GM03348 (cell line): ENCODE measurements around the gene RPL11.
"Not testable (repeated sequence)": the region's sequence is repeated elsewhere in the genome, so short reads cannot be mapped to it uniquely, and the experiment has no call there.

Source experiments
- DNase-seq: peaks from one replicate; pipeline ENCODE4 v3.0.0; 2012; ENCODE audit warnings: low spot score

The RPL11 gene

GRCh38 chr1:23732363-23733224 lies 41.0 kb downstream of the RPL11 start:
- DNase-seq: peak; percentile 59

- not testable (repeated sequence) for DNase-seq
These were observed 41.7 kb downstream of the RPL11 start for GRCh38 chr1:23733281-23733680.

DNA sequence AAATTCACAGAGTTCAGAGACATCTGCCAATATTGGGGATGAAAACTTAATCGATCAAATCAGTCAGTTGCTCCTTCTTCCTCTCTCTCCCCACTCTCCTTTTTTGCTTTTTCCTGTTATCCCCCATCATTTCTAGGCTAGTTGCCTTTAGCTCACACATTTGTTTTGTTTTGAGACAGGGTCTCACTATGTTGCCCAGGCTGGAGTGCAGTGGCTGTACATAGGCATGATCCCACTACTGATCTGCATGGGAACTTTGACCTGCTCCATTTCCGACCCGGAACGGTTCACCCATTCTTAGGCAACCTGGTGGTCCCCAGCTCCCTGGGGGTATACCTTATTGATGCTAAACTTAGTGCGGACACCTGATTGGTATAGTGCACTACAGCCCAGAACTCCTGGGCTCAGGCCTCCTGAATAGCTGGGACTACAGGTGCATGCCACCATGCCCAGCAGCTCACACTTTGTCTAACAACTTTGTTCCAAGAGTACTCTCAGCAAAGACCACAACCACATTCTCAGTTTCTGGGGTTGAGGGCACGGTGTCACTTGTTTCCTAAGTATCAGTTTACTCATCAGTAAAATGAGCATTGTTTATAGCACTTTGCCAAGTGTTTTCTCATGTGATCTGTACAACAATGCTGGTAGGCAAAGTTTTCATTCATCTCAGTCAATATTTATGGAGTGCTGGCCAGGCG lies 45.0 kb downstream of the RPL11 start:
- DNase-seq: no peak

DNA sequence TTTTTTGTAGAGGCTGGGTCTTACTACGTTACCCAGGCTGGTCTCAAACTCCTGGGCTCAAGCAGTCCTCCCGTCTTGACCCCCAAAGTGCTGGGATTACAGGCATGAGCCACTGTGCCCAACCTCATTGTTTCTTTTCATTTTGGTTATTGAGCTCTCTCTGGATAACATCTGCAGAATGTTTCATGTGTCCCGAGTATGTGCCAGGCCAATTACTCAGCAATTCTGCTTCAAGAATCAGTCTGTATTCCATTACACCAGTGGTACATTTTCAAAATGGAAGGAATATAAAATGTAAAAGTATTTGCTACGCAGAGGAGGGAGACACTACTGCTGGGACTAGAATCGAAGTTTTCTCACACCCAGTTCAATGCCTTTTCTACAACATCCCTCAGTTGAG lies 50.0 kb downstream of the RPL11 start:
- DNase-seq: no peak

DNA sequence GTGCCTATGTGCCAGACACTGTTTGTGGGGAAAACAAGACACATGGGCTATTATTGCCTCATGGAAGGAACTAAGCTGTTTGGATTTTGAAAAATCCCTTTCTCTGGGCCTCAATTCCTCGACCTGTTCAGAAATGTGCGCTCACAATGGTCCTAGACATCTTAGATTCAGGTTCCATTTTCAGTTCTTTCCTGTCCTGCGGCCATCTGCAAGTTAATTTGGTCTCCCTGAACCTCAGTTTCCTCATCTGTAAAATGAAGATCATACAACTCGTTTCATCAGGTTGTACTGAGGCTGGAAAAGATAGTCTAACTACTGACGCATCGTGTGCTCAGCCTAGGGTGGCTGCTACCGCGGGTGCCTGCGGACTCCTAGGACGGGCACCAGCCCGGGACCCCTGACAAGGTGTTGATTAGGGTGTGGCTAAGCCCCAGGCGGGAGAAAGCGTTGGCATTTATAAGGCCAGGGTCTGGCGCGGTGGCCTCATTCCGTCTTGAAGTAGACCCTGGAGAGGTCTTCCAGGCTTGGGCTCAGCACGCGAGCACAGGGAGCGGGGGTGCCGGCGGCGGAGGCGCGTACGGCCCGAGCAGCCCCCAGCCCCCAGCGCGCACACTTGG lies 51.2 kb downstream of the RPL11 start:
- no peak for DNase-seq

- peak; percentile 95 for DNase-seq
These were observed 51.9 kb downstream of the RPL11 start, which contains the start of gene ELOA for GRCh38 chr1:23743287-23744152. TSS of gene ELOA (plus strand) at chr1:23743471. CDS start at chr1:23743504, 33 bp downstream.

DNA sequence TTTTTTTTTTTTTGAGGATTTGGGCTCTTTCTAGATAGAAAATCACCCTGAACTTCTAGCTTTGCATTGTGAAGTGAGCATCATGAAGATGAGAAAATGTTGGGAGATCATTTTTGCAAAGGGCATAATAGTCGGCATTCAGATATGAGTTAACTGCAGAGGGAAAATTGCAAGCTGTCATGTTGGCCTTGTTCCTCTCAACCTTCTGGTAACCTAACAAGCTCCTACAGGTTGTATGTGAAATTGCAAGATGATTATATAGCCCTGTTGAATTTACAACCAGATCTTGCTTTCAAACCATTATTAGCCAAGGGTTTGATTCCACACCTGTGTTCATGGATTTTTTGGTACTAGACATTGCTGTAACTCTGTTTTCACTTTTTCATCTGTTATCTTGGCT lies 53.9 kb downstream of the RPL11 start:
- DNase-seq: peak; percentile 59
